ENCODE data around the gene SUGP1. TPM values are rescaled to one million over a fixed set of nuclear protein-coding genes. Genes with fewer than 3 reads are reported as not detected.
A peak's percentile ranks its signal among the peaks of the same experiment; 100 is the strongest.

The SUGP1 gene
- total RNA-seq, 4 donors from 2014 or later: 29.7 to 51.0 (median 39.8) TPM

DNA sequence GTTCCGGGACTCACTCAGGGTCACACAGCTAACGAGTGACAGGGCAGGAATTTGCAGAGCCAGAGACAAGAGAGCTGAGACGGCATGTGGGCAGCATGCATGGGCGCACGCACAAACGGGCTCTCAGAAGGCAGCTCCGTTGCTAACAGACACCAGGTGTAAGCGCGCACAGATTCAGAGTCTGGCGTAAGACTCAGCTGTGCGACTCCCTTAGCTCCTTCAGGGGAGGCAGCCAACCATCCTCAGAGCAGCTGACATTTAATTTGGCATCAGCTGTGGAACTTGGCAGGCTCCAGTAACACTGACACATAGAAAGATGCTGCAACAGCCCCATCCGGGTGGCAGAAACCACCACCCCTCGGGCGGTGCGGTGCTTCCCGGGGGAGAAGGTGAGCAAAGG lies 39.7 kb downstream of the SUGP1 start:
- in situ Hi-C loops (cut with MboI; ENCODE audit: low sequenced_read_pairs in 4 of 4): no loop called here
- Histone ChIP-seq H3K36me3 (peaks cover 0 to 75% of the 10 kb centered on the region in 2 donors), H3K27me3 (no peaks in the 10 kb centered on the region), H3K4me1 (no peaks in the 10 kb centered on the region), H3K4me3 (no peak overlapping the region), H3K27ac (no peak overlapping the region), H3K9me3 (no peaks in the 10 kb centered on the region)
- TF ChIP-seq, protein P1, sequence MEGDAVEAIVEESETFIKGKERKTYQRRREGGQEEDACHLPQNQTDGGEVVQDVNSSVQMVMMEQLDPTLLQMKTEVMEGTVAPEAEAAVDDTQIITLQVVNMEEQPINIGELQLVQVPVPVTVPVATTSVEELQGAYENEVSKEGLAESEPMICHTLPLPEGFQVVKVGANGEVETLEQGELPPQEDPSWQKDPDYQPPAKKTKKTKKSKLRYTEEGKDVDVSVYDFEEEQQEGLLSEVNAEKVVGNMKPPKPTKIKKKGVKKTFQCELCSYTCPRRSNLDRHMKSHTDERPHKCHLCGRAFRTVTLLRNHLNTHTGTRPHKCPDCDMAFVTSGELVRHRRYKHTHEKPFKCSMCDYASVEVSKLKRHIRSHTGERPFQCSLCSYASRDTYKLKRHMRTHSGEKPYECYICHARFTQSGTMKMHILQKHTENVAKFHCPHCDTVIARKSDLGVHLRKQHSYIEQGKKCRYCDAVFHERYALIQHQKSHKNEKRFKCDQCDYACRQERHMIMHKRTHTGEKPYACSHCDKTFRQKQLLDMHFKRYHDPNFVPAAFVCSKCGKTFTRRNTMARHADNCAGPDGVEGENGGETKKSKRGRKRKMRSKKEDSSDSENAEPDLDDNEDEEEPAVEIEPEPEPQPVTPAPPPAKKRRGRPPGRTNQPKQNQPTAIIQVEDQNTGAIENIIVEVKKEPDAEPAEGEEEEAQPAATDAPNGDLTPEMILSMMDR (IDR thresholded peaks at IDR 0.05 in 4 of 5, conservative IDR thresholded peaks at IDR 0.05 in 1 of 5): no peak
- no peak for TF ChIP-seq POLR2A (IDR thresholded peaks at IDR 0.05)
- peak; percentile 72 to 92 for ATAC-seq
- intact Hi-C loops (cut with DNase I; ENCODE audit: low total_unique reads): no loop called here
- DNase-seq: peak; percentile 18 to 63

DNA sequence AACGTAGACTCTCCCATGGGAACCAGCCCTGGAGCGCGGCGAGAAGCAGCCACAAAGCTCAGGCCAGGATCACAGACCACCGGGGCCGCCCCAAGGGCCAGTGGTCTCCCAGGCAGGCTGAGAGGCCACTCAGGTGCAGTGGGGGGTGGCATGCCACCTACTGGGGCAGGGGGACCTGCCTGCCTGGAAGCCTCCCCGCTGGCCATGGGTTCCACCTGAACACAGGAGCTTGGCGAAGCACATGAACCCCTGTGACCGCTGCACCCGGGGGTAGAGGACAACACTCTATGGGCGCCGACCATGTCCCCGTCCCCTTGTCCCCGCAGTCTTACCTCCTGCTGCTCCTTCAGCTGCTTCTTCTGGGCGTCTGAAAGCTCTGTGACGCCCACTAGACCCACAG lies 40.5 kb downstream of the SUGP1 start:
- no peak for ATAC-seq
- intact Hi-C loops (cut with DNase I; ENCODE audit: low total_unique reads) (no loop called here), in situ Hi-C loops (cut with MboI; ENCODE audit: low sequenced_read_pairs in 4 of 4) (no loop called here)
- no peak overlapping the region for H3K4me3 ChIP-seq
- H3K27ac ChIP-seq: no peak overlapping the region
- H3K9me3 ChIP-seq: no peaks in the 10 kb centered on the region
- TF ChIP-seq, protein P1 (IDR thresholded peaks at IDR 0.05 in 4 of 5, conservative IDR thresholded peaks at IDR 0.05 in 1 of 5): no peak
- no peak for TF ChIP-seq POLR2A (IDR thresholded peaks at IDR 0.05)
- H3K36me3 ChIP-seq: peaks cover 0 to 75% of the 10 kb centered on the region in 2 donors
- H3K4me1 ChIP-seq: no peaks in the 10 kb centered on the region
- H3K27me3 ChIP-seq: no peaks in the 10 kb centered on the region
- DNase-seq: no peak

DNA sequence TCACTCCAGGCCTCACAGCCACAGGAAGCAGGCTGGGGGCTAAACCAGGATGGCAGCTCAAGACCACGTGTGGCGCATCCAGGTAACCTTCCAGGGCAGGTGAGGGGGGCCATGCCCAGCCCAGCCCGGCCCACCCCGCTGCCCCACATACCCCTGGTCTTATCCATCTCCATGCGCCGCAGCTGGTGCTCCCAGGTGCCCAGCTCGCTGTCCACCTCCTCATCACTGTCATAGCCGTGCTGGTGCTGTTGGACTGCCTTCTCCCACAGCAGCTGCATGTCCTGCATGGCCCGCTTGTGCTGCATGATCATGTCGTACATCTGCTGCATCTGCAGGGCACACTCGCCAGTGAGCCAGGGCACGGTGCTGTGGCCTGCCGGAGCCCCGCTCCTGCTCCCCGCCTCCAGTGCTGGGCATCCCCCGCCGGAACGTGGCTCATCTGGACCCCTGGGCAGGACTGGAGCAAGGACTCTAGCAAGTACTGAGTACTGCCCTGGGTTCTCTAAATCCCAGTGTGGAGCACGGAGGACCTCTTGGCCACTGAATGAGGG lies 41.2 kb downstream of the SUGP1 start:
- DNase-seq: no peak
- Histone ChIP-seq H3K9me3 (no peaks in the 10 kb centered on the region), H3K4me3 (no peak overlapping the region), H3K4me1 (no peaks in the 10 kb centered on the region), H3K36me3 (peaks cover 0 to 70% of the 10 kb centered on the region in 2 donors), H3K27me3 (no peaks in the 10 kb centered on the region), H3K27ac (no peak overlapping the region)
- TF ChIP-seq, protein P1 (IDR thresholded peaks at IDR 0.05 in 4 of 5, conservative IDR thresholded peaks at IDR 0.05 in 1 of 5): no peak
- TF ChIP-seq POLR2A (IDR thresholded peaks at IDR 0.05): no peak
- intact Hi-C loops (cut with DNase I; ENCODE audit: low total_unique reads) (no loop called here), in situ Hi-C loops (cut with MboI; ENCODE audit: low sequenced_read_pairs in 4 of 4) (no loop called here)
- no peak for ATAC-seq

DNA sequence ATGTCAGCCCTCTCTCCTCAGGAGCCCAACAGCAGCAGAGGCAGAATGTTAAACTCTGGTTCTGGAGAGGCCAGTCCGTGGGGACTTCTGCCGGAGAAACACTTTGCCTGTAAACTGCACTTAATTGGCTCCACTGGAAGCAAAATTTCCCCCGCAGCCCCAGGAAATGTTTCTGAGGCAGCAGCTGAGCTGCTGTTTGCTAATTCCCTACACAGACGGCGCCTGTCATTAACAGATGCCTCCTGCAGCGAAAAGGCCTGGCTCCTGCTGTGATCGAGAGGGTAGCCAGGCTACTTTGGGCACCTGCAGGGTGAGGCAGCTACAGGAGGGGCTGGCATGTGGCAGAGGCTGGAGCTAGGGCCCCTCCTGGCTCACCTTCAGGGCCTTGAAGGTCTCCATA lies 42.0 kb downstream of the SUGP1 start:
- H3K27me3 ChIP-seq: peaks cover 0 to 3% (median 2%) of the 10 kb centered on the region in 3 donors
- ATAC-seq (no peak), DNase-seq (no peak)
- TF ChIP-seq, protein P1 (IDR thresholded peaks at IDR 0.05 in 4 of 5, conservative IDR thresholded peaks at IDR 0.05 in 1 of 5): no peak
- TF ChIP-seq POLR2A (IDR thresholded peaks at IDR 0.05): no peak
- H3K4me3 ChIP-seq: no peak overlapping the region
- intact Hi-C loops (cut with DNase I; ENCODE audit: low total_unique reads) (no loop called here), in situ Hi-C loops (cut with MboI; ENCODE audit: low sequenced_read_pairs in 4 of 4) (no loop called here)
- peaks cover 0 to 63% of the 10 kb centered on the region in 2 donors for H3K36me3 ChIP-seq
- H3K9me3 ChIP-seq: no peaks in the 10 kb centered on the region
- no peaks in the 10 kb centered on the region for H3K4me1 ChIP-seq
- H3K27ac ChIP-seq: no peak overlapping the region

DNA sequence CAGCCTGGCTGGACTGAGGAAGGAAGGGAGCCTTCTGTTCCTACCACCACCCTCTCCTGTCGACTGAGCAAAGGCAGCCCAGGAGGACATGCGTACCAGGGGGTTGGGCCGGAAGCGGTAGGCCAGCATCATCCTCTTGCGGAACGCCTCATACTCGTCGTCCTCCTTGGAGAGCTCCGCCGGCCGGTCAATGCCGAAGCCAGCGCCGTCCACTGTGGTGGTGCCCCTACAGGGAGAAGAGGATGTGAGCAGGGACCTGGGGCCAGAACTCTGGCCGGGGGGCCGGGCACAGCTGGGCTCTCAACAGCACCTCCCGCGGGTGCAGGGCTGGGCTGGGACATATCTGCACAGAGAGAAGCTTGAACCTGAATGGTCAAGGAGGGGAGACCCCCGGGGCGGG lies 43.5 kb downstream of the SUGP1 start:
- in situ Hi-C loops (cut with MboI; ENCODE audit: low sequenced_read_pairs in 4 of 4): no loop called here
- ATAC-seq: no peak
- H3K27ac ChIP-seq: no peak overlapping the region
- H3K36me3 ChIP-seq: peaks cover 0 to 51% of the 10 kb centered on the region in 2 donors
- intact Hi-C loops (cut with DNase I; ENCODE audit: low total_unique reads): no loop called here
- no peak overlapping the region for H3K4me3 ChIP-seq
- TF ChIP-seq, protein P1 (IDR thresholded peaks at IDR 0.05 in 4 of 5, conservative IDR thresholded peaks at IDR 0.05 in 1 of 5): no peak
- TF ChIP-seq POLR2A (IDR thresholded peaks at IDR 0.05): no peak
- peaks cover 0 to 3% of the 10 kb centered on the region in 2 donors for H3K4me1 ChIP-seq
- no peak for DNase-seq
- peaks cover 0 to 10% (median 8%) of the 10 kb centered on the region in 3 donors for H3K27me3 ChIP-seq
- H3K9me3 ChIP-seq: no peaks in the 10 kb centered on the region
